Heart left ventricle (tissue), 16 donors: ENCODE data around the gene RTTN. TPM values are rescaled to one million over a fixed set of nuclear protein-coding genes. Genes with fewer than 3 reads are reported as not detected.

Experiments used
- ATAC-seq, 4 donors: fragments of 200-7000 bp; cut with Tn5 transposase; one replicate each; pipeline ENCODE4 v1.9.1; 2020 to 2022; ENCODE audit warnings: moderate library complexity in 4 of 4, mild to moderate bottlenecking in 3 of 4, moderate number of reproducible peaks in 1 of 4
- DNase-seq, 5 donors: peaks; one replicate each; pipeline ENCODE4 v3.0.0-alpha.2; 2020
- H3K27ac ChIP-seq, 12 donors: fragments of 200-600 bp; sonication (generic) in 4 of 12; one replicate each; pipeline versions ENCODE4 v1.5.0 to v1.8.0; 2016 to 2022; ENCODE audit warnings: mild to moderate bottlenecking in 2 of 12
- H3K27me3 ChIP-seq, 9 donors: fragments of 200-600 bp; sonication (generic) in 2 of 9; one replicate each; pipeline versions ENCODE4 v1.5.1 to v1.8.0; 2016 to 2022; ENCODE audit warnings: mild to moderate bottlenecking in 3 of 9
- H3K36me3 ChIP-seq, 9 donors: fragments of 200-600 bp; sonication (generic) in 2 of 9; one replicate each; pipeline versions ENCODE4 v1.5.0 to v1.8.0; 2018 to 2022; ENCODE audit warnings: mild to moderate bottlenecking in 2 of 9
- H3K4me1 ChIP-seq, 12 donors: fragments of 200-600 bp; sonication (generic) in 4 of 12; one replicate each; pipeline versions ENCODE4 v1.5.0 to v1.8.0; 2016 to 2022; ENCODE audit warnings: mild to moderate bottlenecking in 3 of 12
- H3K4me3 ChIP-seq, 12 donors: fragments of 200-600 bp; sonication (generic) in 4 of 12; one replicate each; pipeline versions ENCODE4 v1.5.0 to v1.8.0; 2017 to 2022; ENCODE audit warnings: mild to moderate bottlenecking in 9 of 12, moderate library complexity in 4 of 12
- H3K9me3 ChIP-seq, 12 donors: fragments of 200-600 bp; sonication (generic) in 4 of 12; one replicate each; pipeline versions ENCODE4 v1.5.0 to v1.8.0; 2016 to 2022; ENCODE audit warnings: mild to moderate bottlenecking in 1 of 12
- CTCF ChIP-seq, 12 donors: fragments of 200-600 bp; sonication (generic) in 4 of 12; IDR thresholded peaks; one replicate each; pipeline versions ENCODE4 v1.5.0 to v1.8.0; 2018 to 2022; ENCODE audit warnings: antibody characterized with exemption in 12 of 12, mild to moderate bottlenecking in 5 of 12
- POLR2A ChIP-seq, 2 donors: fragments of 450-650 bp; IDR thresholded peaks; one replicate each; pipeline ENCODE4 v1.6.1; 2017; ENCODE audit warnings: antibody characterized with exemption in 2 of 2, mild to moderate bottlenecking in 2 of 2, moderate library complexity in 2 of 2
- WGBS, 4 donors: extraction: QIAGEN DNeasy Blood & Tissue Kit in 2 of 4; methylation state at CpG; one replicate each; pipeline versions ENCODE4 v1.1.5 to v1.1.7; 2013 to 2018; 5-methylcytosine and 5-hydroxymethylcytosine counted together
- intact Hi-C, 10 donors: fragments of 100-400 bp; cut with DNase I; formaldehyde crosslinking; loops; one replicate each; pipeline versions ENCODE4 v1.11.1 to v1.14.2; 2022
- polyA plus RNA-seq, 2 donors: library from polyadenylated mRNA; stranded (reverse); fragments of 200-250 nt; gene quantifications; one replicate each; pipeline ENCODE4 v1.2.3, GENCODE V29; 2013
- total RNA-seq, 9 donors: library from RNA; depleted of rRNA in 2 of 9; stranded (reverse); fragments of >200 nt in 2 of 9; fragmentation: NEBNext Ultra II Directional in 3 of 9; extraction: Animal tissue kit (Norgen Biotek cat#: 25700) in 3 of 9; gene quantifications; one replicate each; pipeline versions ENCODE4 v1.1.0 to v1.2.4, GENCODE V29; 2016 to 2023
- donor health status: ischemic (EF 13 %, LVEDD 7.1; RV severe dilation, severe dysfunction).
- donor health status: healthy with polysubstance abuse.
- donor health status: DM: no; HTN: yes; CAD: no.
- donor health status: DM: no; HTN: no; CAD: no.
- donor health status: ischemic (EF 25% LVEDD 6.9; RV normal size, moderate dysfunction).
- donor health status: ischemic (EF 25% LVEDD 5.7; RV mildly dilated, moderate dysfunction).
- donor health status: healthy.
- donor health status: DM: yes; HTN: yes; CAD: no.
- donor health status: ischemic (EF 35%, LVEDD 5.7; RV mildly dilated, moderate dysfunction).
- donor health status: nonischemic (EF 11% LVEDD 7.7; RV severe dilation, severe dysfunction).
- donor health status: DM: yes; HTN: yes; CAD: no.
- donor health status: PGD.
- donor health status: ischemic (EF 29% LVEDD 5.4; RV normal size, mild dysfunction).
- donor health status: nonischemic (EF 23%, LVEDD 6.1; RV moderate dilation, normal function).

RTTN gene
- total and polyA plus RNA-seq, 11 donors, result 5.8 to 14.3 (median 8.1) TPM

- Histone ChIP-seq H3K27ac (peak overlapping the region in 1 of 12 donors; percentile 79), H3K4me1 (peaks cover 0 to 24% (median 0%) of the 10 kb centered on the region in 12 donors), H3K36me3 (no peaks in the 10 kb centered on the region), H3K4me3 (no peak overlapping the region), H3K9me3 (peaks cover 0 to 3% (median 0%) of the 10 kb centered on the region in 12 donors), H3K27me3 (no peaks in the 10 kb centered on the region)
- ATAC-seq, result no peak
- TF ChIP-seq CTCF (IDR thresholded peaks at IDR 0.05) (no peak), POLR2A (IDR thresholded peaks at IDR 0.05) (no peak)
- 87 to 99% (median 96%) methylated on average over 3 of the region's 3 CpGs for WGBS, 4 donors
- no peak for DNase-seq
- intact Hi-C loops, result no loop called here
These were observed 247.7 kb downstream of the RTTN start for GRCh38 chr18:69957747-69958146.

GRCh38 chr18:69956665-69957620 lies 248.5 kb downstream of the RTTN start:
- peak overlapping the region in 1 of 12 donors; percentile 69 for H3K27ac ChIP-seq
- ATAC-seq, result no peak
- intact Hi-C loops, result no loop called here
- WGBS, 4 donors, result 70 to 76% (median 73%) methylated on average over 20 of the region's 20 CpGs
- H3K9me3 ChIP-seq, result peaks cover 0 to 3% (median 0%) of the 10 kb centered on the region in 12 donors
- no peak for DNase-seq
- H3K4me1 ChIP-seq, result peaks cover 0 to 24% (median 0%) of the 10 kb centered on the region in 12 donors
- peak overlapping the region in 1 of 12 donors; percentile 46 for H3K4me3 ChIP-seq
- no peaks in the 10 kb centered on the region for H3K36me3 ChIP-seq
- no peaks in the 10 kb centered on the region for H3K27me3 ChIP-seq
- TF ChIP-seq POLR2A (IDR thresholded peaks at IDR 0.05), result no peak

- Histone ChIP-seq H3K36me3 (no peaks in the 10 kb centered on the region), H3K9me3 (peaks cover 0 to 3% (median 0%) of the 10 kb centered on the region in 12 donors), H3K27me3 (no peaks in the 10 kb centered on the region), H3K4me1 (peaks cover 0 to 24% (median 0%) of the 10 kb centered on the region in 12 donors), H3K27ac (peak overlapping the region in 1 of 12 donors; percentile 69), H3K4me3 (peak overlapping the region in 1 of 12 donors; percentile 46)
- ATAC-seq (no peak), DNase-seq (no peak)
- 84 to 91% (median 89%) methylated on average over 5 of the region's 5 CpGs for WGBS, 4 donors
- no peak for TF ChIP-seq CTCF (IDR thresholded peaks at IDR 0.05)
- TF ChIP-seq POLR2A (IDR thresholded peaks at IDR 0.05), result no peak
- intact Hi-C loops, result no loop called here
These were observed 249.4 kb downstream of the RTTN start for GRCh38 chr18:69956057-69956456.

- no peak for ATAC-seq
- Histone ChIP-seq H3K9me3 (peaks cover 0 to 3% (median 0%) of the 10 kb centered on the region in 12 donors), H3K27me3 (no peaks in the 10 kb centered on the region), H3K36me3 (no peaks in the 10 kb centered on the region), H3K27ac (peak overlapping the region in 1 of 12 donors; percentile 67), H3K4me1 (peaks cover 0 to 25% (median 0%) of the 10 kb centered on the region in 12 donors), H3K4me3 (peak overlapping the region in 1 of 12 donors; percentile 46)
- TF ChIP-seq CTCF (IDR thresholded peaks at IDR 0.05), result no peak
- TF ChIP-seq POLR2A (IDR thresholded peaks at IDR 0.05), result no peak
- no peak for DNase-seq
- WGBS, 4 donors, result 80 to 89% (median 84%) methylated on average over 5 of the region's 5 CpGs
- intact Hi-C loops, result no loop called here
These were observed 250.6 kb downstream of the RTTN start for GRCh38 chr18:69954719-69955480.
